ENCODE results near the gene HSF2. TPM values are rescaled to one million over a fixed set of nuclear protein-coding genes. Genes with fewer than 3 reads are reported as not detected.

Gene HSF2
- polyA plus RNA-seq, 3 donors = 29.3 to 38.7 (median 32.8) TPM

Other genes with a start within 250 kb of the HSF2 start
- 100 to 1,000 TPM; 204 to 257 (median 209) TPM for gene SERINC1, start 72.2 kb downstream of the HSF2 start, polyA plus RNA-seq (ENCODE audit: insufficient read length in 3 of 3)
- gene PKIB, start 210.8 kb downstream of the HSF2 start, polyA plus RNA-seq (ENCODE audit: insufficient read length in 3 of 3) = 1 to 10 TPM; 1.7 to 2.3 (median 2.3) TPM

All from renal cortex interstitium (tissue), 3 donors.